ENCODE measurements around the gene WNK4. TPM values are rescaled to one million over a fixed set of nuclear protein-coding genes. Genes with fewer than 3 reads are reported as not detected.
A peak's percentile ranks its signal among the peaks of the same experiment; 100 is the strongest.

WNK4 gene
- polyA plus RNA-seq, 3 donors = not detected

GRCh38 chr17:42832934-42833766 is 52.7 kb downstream of the WNK4 start, which contains the start of gene PSME3:
TSS of gene PSME3 (plus strand) at chr17:42833397. CDS start at chr17:42833632, 235 bp downstream.
- Histone ChIP-seq H3K27me3 (ENCODE audit: control insufficient read depth in 2 of 2, insufficient read depth in 2 of 2, low read length in 2 of 2) (no peaks in the 10 kb centered on the region), H2AFZ (ENCODE audit: insufficient read depth, low read depth, low read length, poor library complexity, severe bottlenecking) (peak within 1 kb of the TSS; percentile 90), H3K36me3 (replicated peaks in 1 of 2; ENCODE audit: control insufficient read depth in 1 of 2, insufficient read depth in 2 of 2, low read length in 2 of 2) (peaks cover 18 to 25% of the 10 kb centered on the region in 2 donors), H4K20me1 (ENCODE audit: insufficient read depth, low read length) (peaks cover 9% of the 10 kb centered on the region), H3K9me3 (replicated peaks in 1 of 2; ENCODE audit: control insufficient read depth in 1 of 2, insufficient read depth in 1 of 2, low read length in 2 of 2) (no peaks in the 10 kb centered on the region), H3K27ac (ENCODE audit: low read depth in 1 of 2, low read length in 2 of 2) (peak within 1 kb of the TSS; percentile 82 to 94), H3K4me1 (ENCODE audit: control insufficient read depth in 1 of 2, insufficient read depth in 2 of 2, low read length in 2 of 2) (peaks cover 24 to 32% of the 10 kb centered on the region in 2 donors), H3K4me3 (replicated peaks in 1 of 3; ENCODE audit: low read depth in 2 of 3, low read length in 3 of 3) (peak within 1 kb of the TSS; percentile 51 to 91 (median 84)), H3K9ac (ENCODE audit: insufficient read depth, low read length, poor library complexity, severe bottlenecking) (peak within 1 kb of the TSS; percentile 94), H3K79me2 (ENCODE audit: insufficient read depth, low read length) (peaks cover 30% of the 10 kb centered on the region), H3K4me2 (replicated peaks; ENCODE audit: extremely low read depth, low read length, poor library complexity, severe bottlenecking) (peak within 1 kb of the TSS; percentile 88)
- Mint-ChIP-seq H3K4me3 (peak within 1 kb of the TSS; percentile 95 to 96), H3K36me3 (peaks cover 21 to 23% of the 10 kb centered on the region in 2 donors), H3K9me3 (peaks cover 0 to 2% (median 0%) of the 10 kb centered on the region in 7 donors), H3K27me3 (ENCODE audit: low read depth in 3 of 3) (peaks cover 5 to 8% (median 6%) of the 10 kb centered on the region in 3 donors), H3K4me1 (peaks cover 24% of the 10 kb centered on the region), H3K27ac (peak within 1 kb of the TSS; percentile 94 to 99 (median 97))
- no peak for TF ChIP-seq CTCF (IDR thresholded peaks at IDR 0.05)
- intact Hi-C loops (cut with micrococcal nuclease) = loop anchor here in 1 of 2 donors (5.0 kb wide), 1 partner anchor 339 kb away; the partner anchor contains the start of gene NBR1
- WGBS (ENCODE audit: insufficient coverage) = under 1% methylated on average over 69 of the region's 71 CpGs
- peak; percentile 86 to 93 (median 90) for DNase-seq

DNA sequence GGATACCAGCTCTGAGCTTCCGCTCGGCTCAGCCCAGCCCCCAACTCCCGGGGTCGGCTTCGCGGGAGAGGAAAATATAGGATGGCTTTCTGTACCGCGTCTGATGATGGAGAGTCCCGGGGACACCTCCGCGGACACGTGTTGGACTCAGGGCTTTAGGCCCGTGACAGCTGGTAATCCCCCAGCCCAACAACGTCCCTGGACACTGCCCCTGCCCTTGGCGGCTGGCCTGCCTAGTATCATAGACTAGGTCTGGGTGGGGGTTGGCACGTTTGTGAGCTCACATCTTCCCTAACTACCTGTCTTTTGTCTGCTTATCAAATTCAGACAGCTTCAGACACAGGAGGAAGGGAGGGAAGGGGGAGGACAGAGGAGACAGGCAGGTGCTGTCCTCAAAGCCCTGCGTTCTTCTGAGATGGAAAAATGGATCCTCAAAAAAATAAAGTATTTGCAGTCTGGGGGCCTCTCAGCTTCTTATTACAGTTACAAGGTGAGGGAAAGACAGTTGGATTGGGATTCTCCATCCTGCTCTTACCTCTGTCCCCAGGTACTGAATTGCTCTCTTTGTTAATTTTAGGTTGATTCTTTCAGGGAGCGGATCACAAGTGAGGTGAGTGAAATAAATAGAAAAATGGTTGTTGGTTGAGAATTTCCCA is 53.5 kb downstream of the WNK4 start:
- Histone ChIP-seq H3K9ac (ENCODE audit: insufficient read depth, low read length, poor library complexity, severe bottlenecking) (peak overlapping the region; percentile 94), H3K27ac (ENCODE audit: low read depth in 1 of 2, low read length in 2 of 2) (peak overlapping the region; percentile 82 to 94), H3K4me3 (replicated peaks in 1 of 3; ENCODE audit: low read depth in 2 of 3, low read length in 3 of 3) (peak overlapping the region; percentile 51 to 91 (median 84)), H3K9me3 (replicated peaks in 1 of 2; ENCODE audit: control insufficient read depth in 1 of 2, insufficient read depth in 1 of 2, low read length in 2 of 2) (no peaks in the 10 kb centered on the region), H3K36me3 (replicated peaks in 1 of 2; ENCODE audit: control insufficient read depth in 1 of 2, insufficient read depth in 2 of 2, low read length in 2 of 2) (peaks cover 26 to 32% of the 10 kb centered on the region in 2 donors), H3K4me1 (ENCODE audit: control insufficient read depth in 1 of 2, insufficient read depth in 2 of 2, low read length in 2 of 2) (peaks cover 24 to 32% of the 10 kb centered on the region in 2 donors), H3K27me3 (ENCODE audit: control insufficient read depth in 2 of 2, insufficient read depth in 2 of 2, low read length in 2 of 2) (no peaks in the 10 kb centered on the region), H3K79me2 (ENCODE audit: insufficient read depth, low read length) (peaks cover 34% of the 10 kb centered on the region), H2AFZ (ENCODE audit: insufficient read depth, low read depth, low read length, poor library complexity, severe bottlenecking) (peak overlapping the region; percentile 90), H3K4me2 (replicated peaks; ENCODE audit: extremely low read depth, low read length, poor library complexity, severe bottlenecking) (peak overlapping the region; percentile 88), H4K20me1 (ENCODE audit: insufficient read depth, low read length) (peaks cover 17% of the 10 kb centered on the region)
- Mint-ChIP-seq H3K27me3 (ENCODE audit: low read depth in 3 of 3) (peaks cover 2 to 8% (median 6%) of the 10 kb centered on the region in 3 donors), H3K27ac (peak overlapping the region; percentile 94 to 99 (median 97)), H3K4me3 (peak overlapping the region; percentile 95 to 96), H3K36me3 (peaks cover 28% of the 10 kb centered on the region in 2 donors), H3K9me3 (peaks cover 0 to 2% (median 0%) of the 10 kb centered on the region in 7 donors), H3K4me1 (peaks cover 24% of the 10 kb centered on the region)
- no peak for TF ChIP-seq CTCF (IDR thresholded peaks at IDR 0.05)
- DNase-seq = peak in 1 of 3 donors; percentile 56
- 0% methylated on average over 8 of the region's 18 CpGs for WGBS (ENCODE audit: insufficient coverage)
- intact Hi-C loops (cut with micrococcal nuclease) = loop anchor here in 1 of 2 donors (5.0 kb wide), 1 partner anchor 338 kb away; the partner anchor contains the start of gene NBR1

All from CD14-positive monocyte (primary cell).